ENCODE results near the gene CLCN4.

DNA sequence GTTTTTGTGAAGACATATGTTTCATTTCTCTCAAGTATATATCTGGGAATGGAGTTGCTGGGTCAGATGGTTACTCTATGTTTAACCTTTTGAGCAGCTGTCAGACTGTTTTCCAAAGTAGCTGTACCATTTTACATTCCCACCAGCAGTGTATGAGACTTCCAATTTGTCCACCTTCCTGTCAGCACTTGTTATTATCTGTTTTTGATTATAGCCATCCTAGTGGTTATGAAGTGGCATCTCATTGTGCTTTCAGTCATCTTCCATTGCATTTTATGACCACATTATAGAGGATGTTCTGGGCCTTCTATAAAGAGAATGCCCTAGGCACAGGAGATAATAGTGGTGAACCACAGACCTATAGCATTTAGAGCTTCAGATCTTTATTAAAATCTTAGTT lies 39.2 kb downstream of the CLCN4 start:
- TF ChIP-seq POLR2A (IDR thresholded peaks at IDR 0.05) = no peak
- TF ChIP-seq, protein P1, sequence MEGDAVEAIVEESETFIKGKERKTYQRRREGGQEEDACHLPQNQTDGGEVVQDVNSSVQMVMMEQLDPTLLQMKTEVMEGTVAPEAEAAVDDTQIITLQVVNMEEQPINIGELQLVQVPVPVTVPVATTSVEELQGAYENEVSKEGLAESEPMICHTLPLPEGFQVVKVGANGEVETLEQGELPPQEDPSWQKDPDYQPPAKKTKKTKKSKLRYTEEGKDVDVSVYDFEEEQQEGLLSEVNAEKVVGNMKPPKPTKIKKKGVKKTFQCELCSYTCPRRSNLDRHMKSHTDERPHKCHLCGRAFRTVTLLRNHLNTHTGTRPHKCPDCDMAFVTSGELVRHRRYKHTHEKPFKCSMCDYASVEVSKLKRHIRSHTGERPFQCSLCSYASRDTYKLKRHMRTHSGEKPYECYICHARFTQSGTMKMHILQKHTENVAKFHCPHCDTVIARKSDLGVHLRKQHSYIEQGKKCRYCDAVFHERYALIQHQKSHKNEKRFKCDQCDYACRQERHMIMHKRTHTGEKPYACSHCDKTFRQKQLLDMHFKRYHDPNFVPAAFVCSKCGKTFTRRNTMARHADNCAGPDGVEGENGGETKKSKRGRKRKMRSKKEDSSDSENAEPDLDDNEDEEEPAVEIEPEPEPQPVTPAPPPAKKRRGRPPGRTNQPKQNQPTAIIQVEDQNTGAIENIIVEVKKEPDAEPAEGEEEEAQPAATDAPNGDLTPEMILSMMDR (IDR thresholded peaks at IDR 0.05) = no peak

Data from vagina (tissue), 2 donors.